Prostate gland (tissue), 2 donors: ENCODE data around the gene SLC6A6.

ENCODE experiments used
- CTCF ChIP-seq, 4 experiments: fragments of 200-600 bp in 2 of 4; fragments of 450-650 bp in 2 of 4; sonication (generic) in 2 of 4; IDR thresholded peaks; 1 replicate in 3 of 4; 2 replicates in 1 of 4; pipeline ENCODE4 v1.5.1; 2016 to 2019; ENCODE audit warnings: antibody characterized with exemption in 4 of 4, mild to moderate bottlenecking in 2 of 4, moderate library complexity in 2 of 4
- POLR2A ChIP-seq: fragments of 450-650 bp; IDR thresholded peaks from one replicate; pipeline ENCODE4 v1.6.1; 2016; ENCODE audit warnings: antibody characterized with exemption, mild to moderate bottlenecking
- POLR2AphosphoS5 ChIP-seq: sonication (generic); formaldehyde crosslinking; IDR thresholded peaks from one replicate; pipeline ENCODE4 v1.6.1; 2017; ENCODE audit warnings: antibody characterized with exemption

- no peak for TF ChIP-seq POLR2AphosphoS5
- TF ChIP-seq POLR2A, result no peak
- no peak for TF ChIP-seq CTCF (IDR thresholded peaks at IDR 0.05)
Observed at GRCh38 chr3:14528081-14528480, 125.7 kb downstream of the SLC6A6 start.
